Body of pancreas (tissue), 4 donors: ENCODE data around the gene SYNJ2. TPM values are rescaled to one million over a fixed set of nuclear protein-coding genes. Genes with fewer than 3 reads are reported as not detected.

Experiments
- ATAC-seq: fragments of 150-250 bp; one replicate; pipeline ENCODE4 v1.9.1; 2016
- DNase-seq, 4 donors: peaks; one replicate each; pipeline ENCODE4 v3.0.0-alpha.2; 2019
- H3K27ac ChIP-seq, 4 donors: fragments of 200-600 bp; sonication (generic); 1 replicate in 3 of 4; 2 replicates in 1 of 4; pipeline versions ENCODE4 v1.5.1 to v1.6.1; 2016 to 2019; ENCODE audit warnings: mild to moderate bottlenecking in 1 of 4, mixed read lengths in 1 of 4, moderate library complexity in 1 of 4
- H3K27me3 ChIP-seq, 2 donors: fragments of 200-600 bp; sonication (generic); one replicate each; pipeline ENCODE4 v1.6.0; 2016; ENCODE audit warnings: mild to moderate bottlenecking in 1 of 2
- H3K36me3 ChIP-seq, 2 donors: fragments of 200-600 bp; sonication (generic); replicated peaks in 1 of 2; 2 replicates each; pipeline ENCODE4 v1.5.1; 2016; ENCODE audit warnings: low read depth in 2 of 2; ENCODE audit not compliant: insufficient read depth in 1 of 2
- H3K4me1 ChIP-seq: fragments of 200-600 bp; sonication (generic); one replicate; pipeline ENCODE4 v1.6.0; 2016
- H3K4me3 ChIP-seq, 2 donors: fragments of 200-600 bp; sonication (generic); 1 replicate in 1 of 2; 2 replicates in 1 of 2; pipeline ENCODE4 v1.5.1; 2016 to 2019
- H3K9me3 ChIP-seq, 3 donors: fragments of 200-600 bp; sonication (generic); 1 replicate in 2 of 3; 2 replicates in 1 of 3; pipeline ENCODE4 v1.5.1; 2016
- POLR2A ChIP-seq, 3 donors: fragments of 450-650 bp; IDR thresholded peaks; one replicate each; pipeline ENCODE4 v1.6.1; 2016; ENCODE audit warnings: antibody characterized with exemption in 3 of 3, mild to moderate bottlenecking in 2 of 3
- WGBS, 2 donors: methylation state at CpG; one replicate each; pipeline ENCODE4 v1.1.5; 2017; 5-methylcytosine and 5-hydroxymethylcytosine counted together
- intact Hi-C: fragments of 100-400 bp; cut with DNase I; formaldehyde crosslinking; loops from one replicate; pipeline ENCODE4 v1.15.1; 2023
- total RNA-seq, 2 donors: library from RNA; depleted of rRNA; stranded (reverse); fragments of >200 nt; gene quantifications; one replicate each; pipeline ENCODE4 v1.1.0, GENCODE V29; 2016
- TF ChIP-seq, protein P1 (sequence below), 7 experiments: fragments of 450-650 bp in 4 of 7; fragments of 200-600 bp in 3 of 7; sonication (generic) in 3 of 7; IDR thresholded peaks; one replicate each; pipeline ENCODE4 v1.5.1; 2016 to 2019; ENCODE audit warnings: antibody characterized with exemption in 7 of 7

The SYNJ2 gene
- total RNA-seq, 2 donors from 2014 or later: 12.2 to 14.8 TPM

DNA sequence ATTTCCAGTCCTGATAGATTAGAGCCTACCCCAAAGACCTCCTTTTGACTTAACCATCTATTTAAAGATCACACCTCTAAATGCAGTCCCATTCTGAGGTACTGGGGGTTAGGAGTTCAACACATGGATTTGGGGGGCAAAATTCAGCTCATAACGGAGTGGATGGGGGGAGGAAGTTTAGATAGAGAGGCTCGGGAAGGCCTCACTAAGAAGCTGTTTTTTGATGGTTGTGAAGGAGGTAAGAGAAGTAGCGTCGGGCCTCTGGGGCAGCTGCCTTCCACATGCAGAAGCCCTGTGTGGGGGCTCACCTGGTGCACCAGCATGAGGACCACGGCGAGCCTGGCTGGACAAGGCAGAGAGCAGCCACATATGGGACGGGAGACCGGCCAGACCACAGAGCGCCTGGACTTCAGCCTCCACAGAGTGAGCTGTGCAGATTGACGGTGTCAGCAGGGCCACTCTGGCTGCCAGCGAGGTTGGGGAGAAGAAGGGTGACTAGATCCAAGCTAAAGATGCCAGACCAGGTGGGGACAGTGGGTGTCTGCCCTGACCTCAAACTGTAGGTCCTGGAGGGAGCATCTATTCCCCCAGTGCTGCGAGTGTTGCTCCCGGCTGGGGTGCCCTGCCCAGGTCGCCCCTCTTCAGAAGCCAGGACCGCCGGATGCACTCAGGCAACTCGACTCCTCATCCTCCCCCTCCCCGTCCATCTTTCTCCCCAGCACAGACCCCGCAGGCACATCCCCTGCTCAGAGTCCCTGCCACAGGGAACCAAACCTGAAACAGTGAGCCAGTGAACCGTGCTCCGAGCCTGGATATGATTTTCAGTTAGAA is 5.1 kb upstream of the SYNJ2 start:
- intact Hi-C loops: loop anchor here (10.0 kb wide), 1 partner anchor 98 kb away; no protein-coding TSS in a partner anchor
- Histone ChIP-seq H3K27me3 (no peaks in the 10 kb centered on the region), H3K9me3 (no peaks in the 10 kb centered on the region), H3K4me3 (no peak overlapping the region), H3K4me1 (peaks cover 16% of the 10 kb centered on the region), H3K27ac (no peak overlapping the region), H3K36me3 (no peaks in the 10 kb centered on the region)
- DNase-seq (no peak), ATAC-seq (no peak)
- WGBS, 2 donors: 91 to 93% methylated on average over 16 to 19 of the region's 21 CpGs
- TF ChIP-seq, protein P1, sequence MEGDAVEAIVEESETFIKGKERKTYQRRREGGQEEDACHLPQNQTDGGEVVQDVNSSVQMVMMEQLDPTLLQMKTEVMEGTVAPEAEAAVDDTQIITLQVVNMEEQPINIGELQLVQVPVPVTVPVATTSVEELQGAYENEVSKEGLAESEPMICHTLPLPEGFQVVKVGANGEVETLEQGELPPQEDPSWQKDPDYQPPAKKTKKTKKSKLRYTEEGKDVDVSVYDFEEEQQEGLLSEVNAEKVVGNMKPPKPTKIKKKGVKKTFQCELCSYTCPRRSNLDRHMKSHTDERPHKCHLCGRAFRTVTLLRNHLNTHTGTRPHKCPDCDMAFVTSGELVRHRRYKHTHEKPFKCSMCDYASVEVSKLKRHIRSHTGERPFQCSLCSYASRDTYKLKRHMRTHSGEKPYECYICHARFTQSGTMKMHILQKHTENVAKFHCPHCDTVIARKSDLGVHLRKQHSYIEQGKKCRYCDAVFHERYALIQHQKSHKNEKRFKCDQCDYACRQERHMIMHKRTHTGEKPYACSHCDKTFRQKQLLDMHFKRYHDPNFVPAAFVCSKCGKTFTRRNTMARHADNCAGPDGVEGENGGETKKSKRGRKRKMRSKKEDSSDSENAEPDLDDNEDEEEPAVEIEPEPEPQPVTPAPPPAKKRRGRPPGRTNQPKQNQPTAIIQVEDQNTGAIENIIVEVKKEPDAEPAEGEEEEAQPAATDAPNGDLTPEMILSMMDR (IDR thresholded peaks at IDR 0.05): no peak

DNA sequence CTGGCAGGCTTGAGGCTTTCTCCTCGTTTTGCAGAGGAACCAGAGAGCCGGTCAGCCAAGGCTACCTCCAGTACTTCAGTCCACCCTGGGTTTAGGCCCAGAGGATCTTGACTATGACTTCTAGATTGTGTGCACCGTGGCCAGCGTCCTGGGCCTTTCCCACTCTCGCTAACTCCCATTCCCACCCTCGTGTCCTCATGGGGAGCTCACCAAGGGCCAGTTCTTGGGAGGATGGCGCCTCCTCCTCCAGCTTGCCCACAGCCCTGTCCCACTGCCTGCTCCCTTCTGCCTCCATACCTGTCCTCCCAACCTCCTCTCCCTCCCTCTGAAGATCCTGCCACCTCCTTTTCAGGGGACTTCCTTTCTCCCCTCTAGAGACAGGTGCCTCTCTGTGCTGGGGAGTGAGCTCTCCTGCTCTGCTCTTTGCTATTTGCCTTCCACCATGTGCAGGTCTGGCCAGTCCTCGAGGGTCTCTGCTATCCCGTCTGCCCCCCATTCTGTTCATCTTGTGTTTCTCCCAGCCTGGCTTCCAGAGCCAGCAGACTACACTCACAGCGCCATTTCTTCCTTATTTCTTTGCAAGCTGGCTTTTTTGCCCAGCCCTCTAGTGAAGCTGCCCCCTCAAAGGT is 4.4 kb upstream of the SYNJ2 start:
- Histone ChIP-seq H3K4me3 (no peak overlapping the region), H3K36me3 (no peaks in the 10 kb centered on the region), H3K27me3 (no peaks in the 10 kb centered on the region), H3K9me3 (no peaks in the 10 kb centered on the region), H3K4me1 (peaks cover 17% of the 10 kb centered on the region), H3K27ac (no peak overlapping the region)
- 78 to 88% methylated on average over 10 of the region's 10 CpGs for WGBS, 2 donors
- no peak for DNase-seq
- TF ChIP-seq, protein P1 (IDR thresholded peaks at IDR 0.05): no peak
- no peak for TF ChIP-seq POLR2A (IDR thresholded peaks at IDR 0.05)
- no peak for ATAC-seq
- intact Hi-C loops: loop anchor here (10.0 kb wide), 1 partner anchor 98 kb away; no protein-coding TSS in a partner anchor

DNA sequence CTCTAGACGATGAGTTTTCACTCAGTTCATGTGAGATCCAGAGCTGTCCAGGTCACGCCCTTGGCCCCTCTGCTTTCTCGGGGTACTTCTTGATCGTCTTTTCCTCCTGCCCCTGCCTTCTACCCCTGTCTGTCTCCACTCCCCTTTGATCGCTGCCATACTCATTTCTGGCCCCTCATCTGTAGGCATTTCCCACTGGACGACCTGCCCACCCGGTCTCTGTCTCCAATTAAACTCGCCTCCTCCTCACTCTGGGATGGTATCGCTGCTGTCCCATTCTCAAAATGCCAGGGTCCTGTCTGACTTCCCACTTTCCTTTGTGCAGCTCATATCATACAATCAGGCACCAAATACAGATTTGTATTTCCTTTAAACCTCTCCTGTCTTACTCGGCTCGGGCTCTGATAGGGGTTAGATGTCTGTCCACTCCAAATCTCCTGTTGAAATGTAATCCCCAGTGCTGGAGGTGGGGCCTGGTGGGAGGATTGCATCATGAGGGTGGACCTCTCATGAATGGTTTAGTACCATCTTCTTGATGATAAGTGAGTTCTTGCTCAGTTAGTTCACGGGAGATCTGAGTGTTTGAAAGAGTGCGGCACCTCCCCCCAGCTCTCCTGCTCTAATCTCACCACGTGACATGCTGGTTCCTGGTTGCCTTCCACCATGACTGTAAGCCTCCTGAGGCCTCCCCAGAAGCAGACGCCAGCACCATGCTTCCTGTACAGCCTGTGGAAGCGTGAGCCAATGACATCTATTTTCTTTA is 3.5 kb upstream of the SYNJ2 start:
- TF ChIP-seq POLR2A (IDR thresholded peaks at IDR 0.05): no peak
- TF ChIP-seq, protein P1 (IDR thresholded peaks at IDR 0.05): no peak
- Histone ChIP-seq H3K36me3 (no peaks in the 10 kb centered on the region), H3K9me3 (no peaks in the 10 kb centered on the region), H3K4me3 (no peak overlapping the region), H3K27ac (no peak overlapping the region), H3K4me1 (peaks cover 27% of the 10 kb centered on the region), H3K27me3 (no peaks in the 10 kb centered on the region)
- no peak for ATAC-seq
- WGBS, 2 donors: 83 to 84% methylated on average over 16 of the region's 16 CpGs
- DNase-seq: no peak
- intact Hi-C loops: loop anchor here (10.0 kb wide), 1 partner anchor 97 kb away; no protein-coding TSS in a partner anchor

DNA sequence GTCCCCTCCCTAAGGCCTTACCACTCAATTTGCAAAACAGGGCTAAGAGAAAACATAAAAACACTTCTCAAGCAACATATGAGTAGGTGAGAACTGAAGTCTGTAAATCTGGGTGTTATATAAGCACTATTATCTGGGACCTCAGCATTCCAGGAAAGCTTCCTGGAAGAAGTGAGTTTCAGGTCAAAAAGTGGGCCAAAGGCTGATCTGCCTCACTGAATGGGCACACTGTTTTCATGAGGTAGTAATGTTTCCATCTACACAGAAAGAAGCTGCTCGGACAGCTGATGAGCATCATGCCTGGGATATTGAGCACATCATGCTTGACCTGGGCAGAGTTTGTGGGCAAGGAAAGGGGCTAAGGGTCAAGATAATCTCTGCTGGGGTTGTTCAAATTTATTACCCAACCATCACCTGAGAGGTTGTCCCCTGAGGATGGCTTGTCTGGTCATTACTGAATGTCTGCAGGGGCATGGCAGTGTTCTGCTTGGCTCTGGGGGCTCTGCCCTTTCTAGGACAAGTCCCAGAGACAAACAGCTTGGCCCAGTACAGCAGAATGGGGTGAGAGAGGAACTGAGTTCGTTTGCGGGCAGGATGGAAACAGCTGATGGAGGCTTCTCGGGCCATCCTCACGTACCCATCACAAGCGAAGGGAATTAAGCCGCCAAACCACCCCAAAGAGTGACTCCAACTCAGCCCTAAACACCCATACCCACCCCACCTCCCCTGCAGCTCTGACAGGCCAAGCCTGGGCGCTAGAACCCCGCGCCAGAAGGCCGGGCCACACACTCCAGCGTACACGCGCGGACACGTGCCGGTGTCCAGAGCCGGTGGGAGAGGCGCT is 1.2 kb upstream of the SYNJ2 start:
- Histone ChIP-seq H3K27me3 (no peaks in the 10 kb centered on the region), H3K27ac (peak overlapping the region in 3 of 4 donors; percentile 82 to 93 (median 83)), H3K4me1 (peaks cover 41% of the 10 kb centered on the region), H3K36me3 (no peaks in the 10 kb centered on the region), H3K9me3 (no peaks in the 10 kb centered on the region), H3K4me3 (no peak overlapping the region)
- DNase-seq (no peak), ATAC-seq (peak; percentile 14)
- WGBS, 2 donors: 32 to 54% methylated on average over 3 to 19 of the region's 19 CpGs
- intact Hi-C loops: no loop called here
- TF ChIP-seq, protein P1 (IDR thresholded peaks at IDR 0.05): no peak
- TF ChIP-seq POLR2A (IDR thresholded peaks at IDR 0.05): no peak
